ENCODE measurements around the gene UBAC1. TPM values are rescaled to one million over a fixed set of nuclear protein-coding genes. Genes with fewer than 3 reads are reported as not detected.

Gene UBAC1
- total RNA-seq: 42.6 TPM

- ATAC-seq: peak; percentile 92
Observed at GRCh38 chr9:135961277-135961715, at the start of gene UBAC1. UBAC1 (minus strand) TSS chr9:135961373; CDS start chr9:135961162, 211 bp downstream.

- peak; percentile 27 for ATAC-seq
Observed at GRCh38 chr9:136010615-136011361, 49.6 kb upstream of the UBAC1 start.

DNA sequence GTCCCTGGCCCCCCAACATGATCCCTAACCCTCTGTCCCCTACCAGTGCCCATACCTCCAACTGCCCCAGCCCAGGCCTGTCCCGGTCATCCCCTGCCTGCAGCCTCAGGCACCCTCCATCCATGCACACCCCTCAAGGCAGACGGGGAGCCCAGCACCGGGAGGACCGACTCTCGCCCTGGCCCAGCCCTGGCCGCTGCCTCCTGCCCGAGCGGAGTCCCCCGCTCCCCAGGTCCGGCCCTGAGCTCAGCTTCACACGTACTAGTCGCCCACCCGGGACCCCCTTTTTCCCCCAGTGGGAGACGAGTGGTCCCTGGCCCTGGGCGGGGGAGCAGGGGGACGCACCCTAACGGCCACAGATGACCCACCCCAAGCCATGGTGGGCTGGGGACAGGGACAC is 49.0 kb upstream of the UBAC1 start:
- ATAC-seq: no peak

- no peak for ATAC-seq
Observed at GRCh38 chr9:136009516-136009915, 48.3 kb upstream of the UBAC1 start.

DNA sequence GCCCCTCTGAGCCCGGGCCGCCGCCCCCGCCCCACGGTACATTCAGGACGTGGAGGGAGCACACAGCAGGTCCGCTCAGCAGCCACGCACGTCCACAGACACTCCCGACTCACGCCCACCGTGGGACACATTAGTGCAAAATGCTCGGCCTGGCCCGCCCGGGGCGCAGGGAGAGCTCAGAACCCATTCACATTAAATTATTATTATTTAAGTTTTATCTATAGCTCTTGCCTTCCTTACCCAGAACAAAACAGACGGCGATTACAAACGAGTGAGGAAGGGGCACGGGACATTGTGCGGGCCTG is 47.5 kb upstream of the UBAC1 start:
- ATAC-seq: no peak

- no peak for ATAC-seq
Observed at GRCh38 chr9:136007934-136008692, 46.9 kb upstream of the UBAC1 start.

- no peak for ATAC-seq
Observed at GRCh38 chr9:136007276-136007933, 46.2 kb upstream of the UBAC1 start.

DNA sequence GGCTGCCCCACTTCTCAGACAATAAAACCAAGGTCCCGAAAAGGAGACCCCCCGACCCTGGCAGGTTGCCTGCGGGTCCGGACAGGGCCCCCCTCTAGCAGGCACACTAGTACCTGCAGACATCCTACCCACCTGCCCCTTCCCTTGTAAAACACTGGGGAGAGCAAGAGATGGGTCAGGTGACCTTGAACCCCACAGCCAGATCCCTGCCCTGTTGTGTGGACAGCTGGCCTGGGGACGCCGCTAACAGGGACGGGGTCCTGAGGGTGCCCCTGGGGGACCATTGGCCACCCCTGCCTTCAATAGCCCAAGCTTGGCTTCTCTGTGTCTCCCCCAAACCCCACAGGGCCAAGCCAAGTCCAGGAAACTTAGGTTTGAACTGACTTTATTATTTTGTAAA is 45.0 kb upstream of the UBAC1 start:
- ATAC-seq: no peak

DNA sequence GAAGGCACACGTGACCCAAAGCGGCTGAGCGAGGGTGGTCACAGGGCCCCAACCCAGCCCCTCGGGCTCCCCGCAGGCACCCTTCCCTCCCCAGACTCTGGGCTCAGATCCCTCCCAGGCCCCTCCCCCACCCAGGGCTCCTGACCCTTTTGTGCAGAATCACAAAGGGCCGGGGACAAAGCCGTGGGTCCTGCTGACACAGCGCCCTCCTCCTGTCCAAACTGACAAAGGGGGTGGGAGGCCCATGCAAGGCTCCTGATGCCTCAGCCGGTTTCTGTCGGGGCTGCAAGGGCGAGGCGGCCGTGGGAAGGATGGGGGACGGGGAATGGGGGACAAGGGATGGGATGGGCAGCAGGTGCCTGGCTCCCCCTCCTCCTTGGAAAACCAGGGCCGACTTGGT is 43.5 kb upstream of the UBAC1 start:
- ATAC-seq: no peak

DNA sequence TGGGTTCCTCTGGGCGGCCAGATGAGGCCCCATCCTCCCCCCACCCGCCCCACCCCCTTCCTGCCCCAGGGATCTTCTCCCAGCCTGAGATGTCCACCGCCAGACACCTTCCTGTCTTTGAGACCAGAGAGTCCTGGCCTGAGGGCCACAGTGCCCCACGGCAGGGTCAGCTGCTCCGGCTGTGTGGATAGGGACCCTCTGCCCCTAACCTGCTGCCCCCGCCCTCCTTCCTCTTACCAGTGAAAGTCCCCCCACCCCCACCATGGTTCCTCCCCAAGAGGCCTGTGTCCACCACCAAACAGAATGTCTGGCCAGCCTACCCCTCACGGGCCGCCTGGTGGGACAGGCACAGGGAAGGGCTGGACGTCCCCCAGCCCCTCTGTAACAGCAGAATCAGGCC is 43.0 kb upstream of the UBAC1 start:
- ATAC-seq: no peak

DNA sequence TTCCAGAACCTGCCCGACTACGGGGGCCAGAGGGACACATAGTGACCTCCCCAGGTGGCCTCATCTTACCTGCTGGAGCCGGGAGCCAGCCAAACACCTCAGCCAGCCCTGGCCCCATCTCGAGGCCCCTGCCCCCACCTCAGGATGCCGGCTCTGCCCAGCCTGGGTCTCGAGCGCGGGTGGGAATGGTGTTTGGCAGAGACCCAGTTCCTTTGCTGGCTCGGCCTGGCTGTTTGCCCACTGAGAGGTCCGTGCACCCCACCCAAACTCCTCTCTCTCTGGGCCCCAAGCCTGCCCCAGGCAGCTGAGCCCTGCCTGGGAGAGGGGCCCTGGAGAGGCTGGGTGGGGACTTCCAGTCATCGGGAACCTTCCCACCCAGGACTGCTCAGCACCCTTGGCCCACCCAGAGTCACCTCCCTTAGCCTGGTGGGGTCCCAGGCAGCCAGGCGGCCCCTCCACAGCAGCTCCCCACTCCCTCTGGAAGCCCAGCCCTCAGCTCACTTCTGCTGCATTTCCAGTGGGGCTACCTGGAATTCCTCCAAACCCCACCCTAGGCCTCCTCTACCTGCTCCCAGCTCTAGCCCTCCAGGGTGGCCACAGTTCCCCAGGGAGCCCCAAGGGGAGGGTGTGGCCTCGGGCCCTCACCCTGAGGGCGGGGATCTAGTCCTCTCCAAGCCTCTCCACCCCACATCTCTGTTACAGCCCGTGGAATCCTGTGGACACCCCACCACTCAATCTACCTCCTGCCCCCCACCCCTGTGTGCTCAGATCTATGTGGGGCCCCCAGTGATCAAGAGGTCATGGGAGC is 42.4 kb upstream of the UBAC1 start:
- ATAC-seq: no peak

DNA sequence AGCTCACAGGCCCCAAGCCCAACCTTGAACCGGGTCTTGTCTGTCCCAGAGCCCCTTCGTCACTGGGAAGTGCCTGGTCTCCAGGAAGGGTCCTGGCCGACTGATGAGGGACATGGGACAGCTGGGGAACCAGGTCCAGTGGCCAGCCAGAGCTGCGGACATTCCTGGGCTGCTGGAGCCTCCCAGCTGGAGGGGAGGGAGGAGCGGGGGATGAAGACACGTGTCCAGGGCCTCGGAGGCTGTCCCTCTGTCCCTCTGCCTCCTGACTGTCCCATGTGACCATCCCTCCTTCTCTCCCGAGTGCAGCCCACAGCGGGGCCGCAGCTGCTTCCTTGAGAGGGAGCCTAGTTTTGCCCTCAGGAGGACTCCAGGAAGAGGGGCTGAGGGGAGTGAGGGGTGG is 41.7 kb upstream of the UBAC1 start:
- no peak for ATAC-seq

GRCh38 chr9:136002215-136002614 is 41.0 kb upstream of the UBAC1 start:
- ATAC-seq: no peak

- no peak for ATAC-seq
Observed at GRCh38 chr9:136001231-136001630, 40.1 kb upstream of the UBAC1 start.

GRCh38 chr9:135998410-135999071 is 37.4 kb upstream of the UBAC1 start:
- no peak for ATAC-seq

DNA sequence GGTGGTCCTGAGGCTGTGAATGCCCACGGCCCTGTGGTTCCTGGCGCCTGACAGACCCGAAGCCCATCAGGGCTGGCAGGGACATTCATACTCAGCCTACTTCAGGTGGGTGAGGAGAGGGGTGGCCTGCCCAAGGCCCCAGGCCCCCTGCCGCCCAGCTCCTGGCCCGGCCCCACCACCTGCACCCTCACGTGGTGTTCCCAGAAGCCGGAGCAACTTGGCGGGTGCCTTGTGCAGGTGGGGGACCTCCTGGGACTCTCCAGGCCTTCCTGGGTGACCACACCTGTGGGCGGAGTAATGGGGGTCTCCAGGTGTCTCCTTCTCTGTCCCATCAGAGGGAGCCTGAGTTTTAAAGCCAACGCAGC is 36.8 kb upstream of the UBAC1 start:
- ATAC-seq: no peak

DNA sequence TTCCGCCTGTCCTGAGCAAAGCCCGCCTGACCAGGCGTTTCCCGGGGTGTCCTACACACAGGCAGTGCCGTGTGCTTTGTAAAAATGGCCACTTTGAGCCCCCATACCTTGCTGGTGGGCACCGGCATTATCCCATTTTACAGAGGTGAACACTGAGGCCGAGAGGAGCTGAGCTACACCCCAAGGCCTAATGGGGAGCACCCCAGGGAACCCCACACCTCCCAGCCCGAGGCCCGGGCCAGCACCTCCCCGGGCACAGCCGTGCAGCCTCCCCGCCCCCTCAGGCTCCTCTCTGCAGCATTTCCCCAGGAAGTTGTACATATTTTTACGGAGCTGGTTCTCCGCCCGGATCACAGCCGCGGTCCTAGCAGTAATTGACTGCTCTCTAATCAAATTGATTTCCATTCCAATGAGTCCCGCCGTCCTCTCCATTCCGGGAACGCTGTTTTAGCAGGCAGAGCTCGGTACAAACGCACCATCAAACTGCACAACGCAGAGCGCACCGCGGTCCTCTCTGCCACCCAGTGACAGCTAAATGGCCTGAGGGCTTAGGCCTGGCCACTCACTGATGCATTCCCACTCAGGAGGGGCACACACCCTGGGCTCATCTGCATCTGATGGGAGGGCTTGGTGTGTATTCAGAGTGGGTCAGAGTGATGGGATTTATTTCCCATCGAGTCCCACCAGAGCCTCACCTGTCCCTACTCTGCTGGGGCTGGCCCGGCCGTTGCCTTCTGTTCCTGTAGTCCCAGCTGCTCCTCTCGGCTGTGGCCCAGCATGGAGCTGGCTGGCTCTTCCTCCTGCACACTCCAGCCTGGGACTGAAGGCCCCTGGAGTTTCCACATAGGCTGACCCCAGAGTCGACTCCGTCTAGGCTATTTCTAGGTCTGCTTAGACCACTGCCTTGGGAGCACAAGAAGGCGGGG is 36.2 kb upstream of the UBAC1 start:
- no peak for ATAC-seq

DNA sequence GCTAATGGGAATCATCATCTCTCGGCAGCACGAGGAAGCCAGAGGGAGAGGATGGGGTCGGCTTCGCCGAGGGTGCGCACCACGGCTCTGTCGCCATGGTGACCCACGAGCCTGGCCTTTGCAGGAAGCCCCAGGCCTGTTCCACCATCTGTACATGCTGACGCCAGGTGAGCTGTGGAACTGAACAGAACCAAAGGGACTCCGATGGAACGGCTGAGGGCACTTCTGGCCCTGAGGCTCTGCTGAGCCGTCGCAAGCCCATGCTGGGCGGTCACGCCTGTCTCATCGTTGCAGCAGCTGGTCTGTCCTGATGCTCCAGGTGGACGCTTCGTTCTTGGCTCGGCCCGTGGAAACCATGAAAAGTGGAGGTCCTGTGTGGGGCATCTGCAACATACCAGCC is 34.6 kb upstream of the UBAC1 start:
- no peak for ATAC-seq

DNA sequence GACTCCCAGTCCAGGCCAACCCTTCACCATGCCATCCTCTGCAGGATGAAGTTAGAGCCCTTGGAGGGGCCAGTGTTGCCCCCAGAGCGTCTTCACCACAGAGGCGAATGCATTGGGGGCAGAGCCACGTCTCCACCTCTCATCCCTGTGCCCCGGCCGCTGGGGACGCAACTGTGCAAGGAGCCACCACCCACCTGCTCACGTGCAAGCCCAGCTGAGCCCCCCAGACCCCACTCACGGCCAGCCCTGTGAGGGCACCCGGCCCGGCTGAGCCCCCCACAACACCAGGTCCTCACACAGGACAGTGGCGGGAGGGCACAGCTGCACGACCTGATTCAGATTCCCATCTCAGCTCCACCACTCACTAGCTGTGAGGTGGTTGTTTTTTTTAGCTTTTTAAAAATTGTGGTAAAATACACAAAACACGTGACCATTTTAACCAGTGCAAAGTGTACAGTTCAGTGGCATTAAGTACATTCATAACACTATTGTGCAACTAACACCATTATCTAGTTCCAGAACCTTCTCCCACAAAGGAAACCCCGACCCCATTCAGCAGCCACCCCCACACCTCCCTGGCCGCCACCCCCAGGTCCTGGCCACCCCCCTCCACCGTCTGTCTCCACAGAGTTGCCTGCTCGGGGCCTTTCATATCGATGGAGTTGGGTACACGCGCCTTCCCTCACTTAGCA is 33.5 kb upstream of the UBAC1 start:
- ATAC-seq: no peak

DNA sequence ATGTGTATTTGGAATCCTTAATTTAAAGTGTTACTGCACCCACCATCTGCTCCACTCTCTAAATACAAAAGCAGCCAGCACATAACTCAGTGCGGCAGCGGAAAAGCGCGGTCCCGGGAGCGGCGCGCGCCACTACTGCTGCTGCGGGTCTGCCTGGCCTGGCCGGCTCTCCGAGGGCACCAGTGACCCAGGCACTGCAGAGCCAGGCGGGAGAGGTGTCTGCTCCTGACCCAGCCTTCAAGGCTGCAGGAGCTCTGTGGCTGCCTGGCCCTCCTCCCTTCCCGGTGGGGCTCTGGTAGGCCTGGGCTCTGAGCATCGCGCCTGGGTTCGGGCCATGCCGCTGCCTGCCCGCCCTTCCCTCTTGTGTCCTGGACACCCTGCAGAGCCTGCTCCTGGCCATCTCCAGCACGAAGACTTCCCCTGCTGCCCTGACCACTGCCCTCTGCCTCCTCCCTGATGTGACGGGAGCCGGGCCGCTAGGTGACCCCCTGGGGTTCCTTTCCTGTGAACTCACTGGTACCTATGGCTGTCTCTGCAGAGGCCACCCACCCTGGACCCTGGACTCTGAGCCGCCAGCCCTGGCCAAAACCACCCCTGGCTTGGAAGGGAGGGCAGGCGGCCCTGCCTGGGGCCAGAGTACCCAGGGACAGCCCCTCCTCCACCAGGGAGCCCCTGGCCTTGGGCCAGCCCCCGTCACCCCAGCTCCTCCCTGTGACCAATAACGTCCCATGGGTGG is 32.8 kb upstream of the UBAC1 start:
- ATAC-seq: no peak
